AG09309 (cell line): Measurements from ENCODE around the gene SPINK1.
"Not testable (repeated sequence)": the region's sequence is repeated elsewhere in the genome, so short reads cannot be mapped to it uniquely, and the experiment has no call there.

Source experiments
- DNase-seq: peaks from one replicate; pipeline ENCODE4 v3.0.0-alpha.2; 2010; ENCODE audit warnings: low read depth
- H3K4me3 ChIP-seq: 2 replicates; pipeline ENCODE4 v1.5.1; 2011; ENCODE audit warnings: mild to moderate bottlenecking, low read depth, low read length, moderate library complexity; ENCODE audit not compliant: control insufficient read depth
- CTCF ChIP-seq: IDR thresholded peaks from 2 replicates; pipeline ENCODE4 v1.5.1; 2011; ENCODE audit warnings: mild to moderate bottlenecking, low read depth, low read length, inconsistent platforms; ENCODE audit not compliant: insufficient read depth, control insufficient read depth; ENCODE audit errors: missing control alignments

The SPINK1 gene

GRCh38 chr5:147826361-147826760 lies 5.1 kb downstream of the SPINK1 start:
- TF ChIP-seq CTCF: no peak
- DNase-seq: no peak
- H3K4me3 ChIP-seq: no peak overlapping the region

GRCh38 chr5:147822686-147823491 lies 8.6 kb downstream of the SPINK1 start:
- no peak overlapping the region for H3K4me3 ChIP-seq
- peak; percentile 88 for TF ChIP-seq CTCF
- DNase-seq: peak; percentile 38

- DNase-seq, H3K4me3 ChIP-seq: not testable (repeated sequence)
These were observed 9.2 kb downstream of the SPINK1 start for GRCh38 chr5:147822222-147822621.

- no peak overlapping the region for H3K4me3 ChIP-seq
- TF ChIP-seq CTCF: no peak
- no peak for DNase-seq
These were observed 9.7 kb downstream of the SPINK1 start for GRCh38 chr5:147821766-147822165.

GRCh38 chr5:147819261-147819770 lies 12.2 kb downstream of the SPINK1 start:
- no peak for TF ChIP-seq CTCF
- no peak for DNase-seq
- no peak overlapping the region for H3K4me3 ChIP-seq

GRCh38 chr5:147818290-147818689 lies 13.2 kb downstream of the SPINK1 start:
- no peak overlapping the region for H3K4me3 ChIP-seq
- no peak for DNase-seq
- no peak for TF ChIP-seq CTCF

- no peak for TF ChIP-seq CTCF
- H3K4me3 ChIP-seq: no peak overlapping the region
- DNase-seq: no peak
These were observed 17.8 kb downstream of the SPINK1 start for GRCh38 chr5:147813696-147814095.
